ES-I3 (cell line): ENCODE data around the gene CCDC85C.

Source experiments
- H3K36me3 ChIP-seq: 2 replicates; pipeline ENCODE4 v1.6.1; 2013; ENCODE audit warnings: mild to moderate bottlenecking, low read length, control low read depth, moderate library complexity; ENCODE audit not compliant: insufficient read depth
- H3K4me1 ChIP-seq: 2 replicates; pipeline ENCODE4 v1.6.1; 2013; ENCODE audit warnings: mild to moderate bottlenecking, control low read depth, low read length; ENCODE audit not compliant: insufficient read depth
- H3K9ac ChIP-seq: 2 replicates; pipeline ENCODE4 v1.6.1; 2013; ENCODE audit warnings: low read depth, mild to moderate bottlenecking, low read length, moderate library complexity
- H3K9me3 ChIP-seq: 2 replicates; pipeline ENCODE4 v1.6.1; 2013; ENCODE audit warnings: mild to moderate bottlenecking, low read length, moderate library complexity; ENCODE audit not compliant: control insufficient read depth, insufficient read depth

The CCDC85C gene

GRCh38 chr14:99624024-99624423 lies 20.0 kb upstream of the CCDC85C start:
- Histone ChIP-seq H3K9me3 (no peaks in the 10 kb centered on the region), H3K36me3 (no peaks in the 10 kb centered on the region), H3K4me1 (peaks cover 7% of the 10 kb centered on the region; the same call in 1 of the 2 replicates), H3K9ac (no peak overlapping the region)

DNA sequence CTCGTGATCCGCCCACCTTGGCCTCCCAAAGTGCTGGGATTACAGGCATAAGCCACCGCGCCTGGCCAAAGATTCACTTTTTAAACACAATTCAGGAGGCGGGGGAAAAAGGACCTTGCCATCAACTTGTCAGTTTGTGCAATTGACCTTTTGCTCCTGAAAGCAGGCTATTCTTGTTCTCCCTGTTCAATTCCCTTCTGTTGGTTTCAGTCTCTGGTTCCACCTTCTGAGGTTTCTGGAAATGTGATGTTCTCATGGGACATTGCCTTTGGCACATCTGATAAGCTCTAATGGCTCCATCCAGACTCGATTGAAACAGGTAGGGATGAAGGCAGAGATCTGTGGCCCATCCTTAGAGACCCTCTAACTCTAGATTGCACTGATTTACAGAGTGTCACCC lies 17.9 kb upstream of the CCDC85C start:
- Histone ChIP-seq H3K4me1 (peaks cover 7% of the 10 kb centered on the region; the same call in 1 of the 2 replicates), H3K9ac (no peak overlapping the region), H3K9me3 (no peaks in the 10 kb centered on the region), H3K36me3 (no peaks in the 10 kb centered on the region)

DNA sequence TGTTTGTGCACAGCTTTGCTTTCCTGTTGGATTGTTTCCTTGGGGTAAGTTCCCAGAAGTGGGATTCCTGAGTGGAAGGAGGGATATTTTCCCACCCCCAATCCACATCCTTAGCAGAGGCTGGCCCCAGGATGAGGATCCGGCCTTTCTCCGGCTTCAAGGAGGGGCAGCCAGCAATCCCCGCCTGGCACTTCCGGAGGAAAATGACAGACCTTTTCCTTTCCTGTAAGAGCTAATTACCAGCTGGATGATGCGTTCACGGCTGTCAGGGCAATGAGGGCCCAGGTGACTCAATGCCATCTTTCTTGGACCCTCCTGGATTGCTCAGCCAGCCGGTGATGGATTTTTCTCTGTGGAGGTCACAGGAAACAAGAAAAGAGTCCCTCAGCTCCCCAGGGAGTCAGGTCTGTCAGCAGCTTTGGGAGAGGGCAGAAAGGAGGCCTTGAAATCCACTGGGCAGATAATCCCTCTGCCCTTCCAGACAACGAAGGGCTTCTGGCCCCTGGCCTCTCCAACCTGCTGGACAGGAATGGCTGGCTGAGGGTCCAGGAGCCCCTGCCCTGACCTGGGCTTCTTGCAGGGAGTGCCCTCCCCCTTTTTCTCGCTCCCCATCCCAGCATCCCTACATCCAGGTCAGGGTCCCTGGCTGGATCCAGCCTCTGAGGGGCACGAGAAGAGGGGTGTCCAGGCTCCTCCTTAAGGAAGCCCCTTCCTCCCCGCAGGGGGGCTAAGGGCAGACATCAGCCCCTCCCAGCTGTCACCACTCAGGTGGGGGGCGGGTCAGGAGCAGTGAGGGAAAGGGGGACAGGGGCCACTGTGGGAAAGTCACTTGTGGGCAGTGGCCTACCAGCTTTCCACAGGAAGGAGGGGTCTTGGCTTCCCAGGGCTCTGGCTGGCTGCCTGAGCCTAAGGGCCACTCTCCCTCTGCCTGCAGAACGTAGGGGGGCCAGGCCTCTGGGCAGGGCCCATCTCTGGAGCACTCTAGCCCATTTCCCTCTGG lies 16.1 kb upstream of the CCDC85C start:
- no peak overlapping the region for H3K9ac ChIP-seq
- no peaks in the 10 kb centered on the region for H3K36me3 ChIP-seq
- no peaks in the 10 kb centered on the region for H3K9me3 ChIP-seq
- H3K4me1 ChIP-seq, result peaks cover 7% of the 10 kb centered on the region; the same call in 1 of the 2 replicates

- Histone ChIP-seq H3K4me1 (peaks cover 7% of the 10 kb centered on the region; the same call in 1 of the 2 replicates), H3K9ac (no peak overlapping the region), H3K36me3 (no peaks in the 10 kb centered on the region), H3K9me3 (no peaks in the 10 kb centered on the region)
These were observed 13.1 kb upstream of the CCDC85C start for GRCh38 chr14:99616832-99617800.

- Histone ChIP-seq H3K9ac (no peak overlapping the region), H3K4me1 (peaks cover 7% of the 10 kb centered on the region; the same call in 1 of the 2 replicates), H3K9me3 (no peaks in the 10 kb centered on the region), H3K36me3 (no peaks in the 10 kb centered on the region)
These were observed 11.6 kb upstream of the CCDC85C start for GRCh38 chr14:99615497-99616157.

DNA sequence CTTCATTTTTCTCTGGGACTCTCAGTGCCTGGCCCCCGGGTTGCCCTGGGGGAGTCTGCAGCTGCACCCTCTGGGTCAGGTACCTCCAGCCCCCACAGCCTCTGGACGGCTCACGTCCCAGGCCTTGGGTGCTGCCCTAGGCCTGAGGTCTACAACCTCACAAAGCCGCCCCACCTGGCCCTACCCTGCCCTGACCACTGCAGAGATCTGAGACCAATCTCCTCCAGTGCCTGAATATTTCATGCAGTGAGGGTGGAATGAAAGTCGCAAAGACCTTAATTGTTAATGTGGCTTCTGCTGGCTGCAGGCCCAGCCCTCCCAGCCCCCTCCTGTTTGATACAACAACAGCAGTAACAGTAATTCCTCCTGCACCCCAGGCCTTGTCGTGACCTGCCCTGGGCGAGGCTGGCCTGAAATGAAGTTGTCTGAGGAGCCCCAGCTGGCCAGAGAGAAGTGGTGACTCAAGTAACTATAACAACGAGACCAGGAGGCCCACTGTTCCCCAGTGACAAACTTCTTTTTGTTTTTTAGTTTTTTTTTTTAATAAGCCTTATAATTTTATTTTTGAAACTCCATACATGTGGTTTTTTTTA lies 8.8 kb upstream of the CCDC85C start:
- no peak overlapping the region for H3K9ac ChIP-seq
- no peaks in the 10 kb centered on the region for H3K9me3 ChIP-seq
- no peaks in the 10 kb centered on the region for H3K36me3 ChIP-seq
- no peaks in the 10 kb centered on the region for H3K4me1 ChIP-seq

DNA sequence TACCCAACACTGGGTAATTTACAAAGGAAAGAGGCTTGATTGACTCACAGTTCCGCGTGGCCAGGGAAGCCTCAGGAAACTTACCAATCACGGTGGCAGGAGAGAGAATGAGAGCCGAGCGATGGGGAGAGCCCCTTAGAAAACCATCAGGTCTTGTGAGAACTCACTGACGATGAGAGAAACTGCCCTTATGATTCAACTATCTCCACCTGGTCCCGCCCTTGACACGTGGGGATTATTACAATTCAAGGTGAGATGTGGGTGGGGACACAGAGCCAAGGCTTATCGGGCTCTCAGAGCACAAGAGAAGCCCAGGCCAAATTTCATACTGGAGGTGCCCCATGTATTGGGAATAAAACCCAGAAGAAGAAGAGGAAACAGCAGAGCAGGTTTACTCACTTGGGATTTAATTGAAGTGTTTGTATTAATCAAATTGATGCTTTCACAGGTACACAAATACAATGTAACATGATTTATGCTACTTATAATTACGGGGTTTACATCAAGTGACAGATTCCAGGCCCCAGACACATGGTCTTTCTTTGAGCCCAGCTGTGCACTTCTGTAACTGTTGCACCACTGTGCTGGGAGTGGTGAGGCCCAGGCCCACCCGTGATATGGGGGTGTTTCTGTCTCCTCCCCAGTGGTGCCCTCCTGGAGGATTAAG lies 8.2 kb upstream of the CCDC85C start:
- Histone ChIP-seq H3K4me1 (no peaks in the 10 kb centered on the region), H3K9me3 (no peaks in the 10 kb centered on the region), H3K36me3 (no peaks in the 10 kb centered on the region), H3K9ac (no peak overlapping the region)

DNA sequence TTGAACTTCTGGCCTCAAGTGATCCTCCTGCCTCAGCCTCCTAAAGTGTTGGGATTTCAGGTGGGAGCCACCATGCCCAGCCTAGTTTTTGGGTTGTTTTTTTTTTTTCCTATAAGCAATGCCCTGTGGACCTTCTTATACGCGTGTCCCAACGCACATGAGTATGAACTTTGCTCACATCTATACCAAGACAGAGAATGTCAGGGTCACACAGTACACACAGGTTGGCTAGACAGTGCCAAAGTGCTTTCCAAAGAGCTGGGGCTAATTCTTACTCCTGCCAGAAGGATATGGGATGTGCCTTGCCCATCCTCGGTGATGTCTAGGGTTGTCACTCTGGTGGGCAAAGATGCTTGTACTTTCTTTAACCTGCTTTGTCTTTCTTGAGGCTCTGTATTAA lies 7.6 kb upstream of the CCDC85C start:
- H3K9me3 ChIP-seq, result no peaks in the 10 kb centered on the region
- H3K4me1 ChIP-seq, result no peaks in the 10 kb centered on the region
- H3K36me3 ChIP-seq, result no peaks in the 10 kb centered on the region
- H3K9ac ChIP-seq, result no peak overlapping the region

- peaks cover 3% of the 10 kb centered on the region for H3K4me1 ChIP-seq
- H3K9me3 ChIP-seq, result no peaks in the 10 kb centered on the region
- H3K9ac ChIP-seq, result no peak overlapping the region
- H3K36me3 ChIP-seq, result no peaks in the 10 kb centered on the region
These were observed 5.5 kb upstream of the CCDC85C start for GRCh38 chr14:99609245-99610170.

- peaks cover 3% of the 10 kb centered on the region for H3K4me1 ChIP-seq
- H3K9ac ChIP-seq, result no peak overlapping the region
- no peaks in the 10 kb centered on the region for H3K9me3 ChIP-seq
These were observed 4.6 kb upstream of the CCDC85C start for GRCh38 chr14:99608591-99608990.

DNA sequence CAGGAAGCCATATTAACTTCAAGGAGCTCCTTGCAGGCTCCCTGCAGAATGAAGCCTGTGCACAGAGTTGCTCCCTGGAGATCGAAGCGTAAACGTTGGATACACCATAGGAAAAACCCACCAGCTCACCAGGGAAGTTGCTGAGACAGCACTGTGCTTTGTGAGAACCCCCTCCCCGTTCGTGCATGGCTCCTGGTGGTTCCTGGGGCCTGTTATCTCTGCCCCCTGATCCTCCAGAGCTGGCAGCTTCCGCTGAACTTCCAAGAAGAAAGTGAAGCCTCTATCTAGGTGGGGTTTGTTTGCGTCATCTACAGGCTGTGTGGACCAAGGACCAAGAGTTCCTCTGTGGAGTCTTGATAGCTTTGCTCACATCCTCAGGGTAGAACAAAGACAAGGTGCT lies 2.4 kb upstream of the CCDC85C start:
- Histone ChIP-seq H3K9ac (no peak overlapping the region), H3K9me3 (no peaks in the 10 kb centered on the region), H3K36me3 (no peaks in the 10 kb centered on the region), H3K4me1 (peaks cover 5% of the 10 kb centered on the region)

More at GRCh38 chr14:99608591-99608990, 4.6 kb upstream of the CCDC85C start:
- H3K36me3 ChIP-seq, result no peaks in the 10 kb centered on the region

DNA sequence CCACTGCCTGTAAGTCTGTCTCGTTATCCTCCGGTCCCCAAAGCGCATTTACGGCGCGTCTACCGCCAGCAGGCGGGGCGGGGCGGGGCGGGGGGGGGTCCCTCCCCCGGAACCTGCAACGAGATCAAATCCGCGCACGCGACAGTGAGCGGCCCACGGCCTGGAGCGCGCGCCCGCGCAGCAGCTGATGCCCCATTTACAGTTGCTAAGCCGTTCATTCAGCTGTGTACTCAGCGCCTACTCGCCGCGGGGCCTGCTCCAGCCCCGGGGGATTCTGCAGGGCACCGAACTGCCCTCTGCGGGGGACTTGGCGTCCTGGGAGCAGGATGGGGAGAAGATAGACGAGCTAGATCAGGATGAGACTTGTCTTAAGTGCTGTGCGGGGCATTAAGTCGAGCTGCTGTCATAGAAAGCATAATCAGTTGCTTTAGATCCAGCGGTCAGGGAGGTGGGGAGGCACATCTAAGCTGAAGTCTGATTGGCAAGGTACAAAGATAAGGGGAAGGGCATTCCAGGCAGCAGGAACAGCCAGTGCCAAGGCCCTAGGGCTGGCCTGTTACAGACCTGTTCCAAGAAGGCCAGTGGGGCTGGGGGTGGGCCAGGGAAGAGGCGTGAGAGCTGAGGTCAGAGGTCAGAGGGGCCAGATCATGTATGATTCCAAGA lies 1.4 kb upstream of the CCDC85C start:
- Histone ChIP-seq H3K9ac (peak overlapping the region; percentile 88), H3K4me1 (peaks cover 11% of the 10 kb centered on the region), H3K9me3 (no peaks in the 10 kb centered on the region), H3K36me3 (no peaks in the 10 kb centered on the region)
